SIG-M5 treated with dmso at 0.1 percent for 504 hours (cell line): ENCODE data around the gene COMT.
"Not testable (repeated sequence)": the region's sequence is repeated elsewhere in the genome, so short reads cannot be mapped to it uniquely, and the experiment has no call there.

Experiments
- DNase-seq: peaks from one replicate; lab custom pipeline; 2025; ENCODE audit not compliant: unreplicated experiment; lab: John Stamatoyannopoulos, UW

COMT gene

DNA sequence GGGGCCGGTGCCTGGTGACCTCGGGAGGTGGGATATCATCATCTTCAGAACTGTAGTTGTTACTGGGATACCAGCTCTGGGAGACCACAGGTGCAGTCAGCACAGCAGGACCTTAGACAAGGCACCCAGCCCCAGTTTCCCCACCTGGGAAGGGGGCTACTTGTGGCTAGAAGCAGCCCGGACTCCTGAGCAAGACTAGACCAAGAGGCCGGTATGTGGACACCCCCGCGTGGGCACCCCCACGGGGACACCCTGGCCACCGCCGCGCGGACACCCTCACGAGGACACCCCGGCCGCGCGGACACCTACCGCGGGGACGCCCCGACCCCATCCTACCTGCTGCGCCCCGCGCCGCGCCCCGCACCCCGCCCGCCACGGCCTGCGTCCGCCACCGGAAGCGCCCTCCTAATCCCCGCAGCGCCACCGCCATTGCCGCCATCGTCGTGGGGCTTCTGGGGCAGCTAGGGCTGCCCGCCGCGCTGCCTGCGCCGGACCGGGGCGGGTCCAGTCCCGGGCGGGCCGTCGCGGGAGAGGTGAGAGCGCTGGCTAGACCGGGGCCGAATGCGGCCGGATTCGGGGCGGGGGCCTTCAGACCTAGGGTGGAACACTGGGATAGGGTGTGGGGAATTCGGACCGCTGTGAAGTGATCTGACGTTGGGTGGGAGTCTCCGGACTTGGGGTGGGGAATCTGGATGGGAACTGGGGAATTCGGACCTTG, at the start of gene COMT, which contains the start of gene TXNRD2:
TSS of gene COMT (plus strand) at position 408 of the 718 bp plus-strand sequence. CDS start 20,755 bp downstream, outside the sequence.
TSS of gene TXNRD2 (minus strand) at position 454 of the 718 bp plus-strand sequence. CDS start at position 439, 15 bp downstream.
- peak; percentile 38 for DNase-seq

DNA sequence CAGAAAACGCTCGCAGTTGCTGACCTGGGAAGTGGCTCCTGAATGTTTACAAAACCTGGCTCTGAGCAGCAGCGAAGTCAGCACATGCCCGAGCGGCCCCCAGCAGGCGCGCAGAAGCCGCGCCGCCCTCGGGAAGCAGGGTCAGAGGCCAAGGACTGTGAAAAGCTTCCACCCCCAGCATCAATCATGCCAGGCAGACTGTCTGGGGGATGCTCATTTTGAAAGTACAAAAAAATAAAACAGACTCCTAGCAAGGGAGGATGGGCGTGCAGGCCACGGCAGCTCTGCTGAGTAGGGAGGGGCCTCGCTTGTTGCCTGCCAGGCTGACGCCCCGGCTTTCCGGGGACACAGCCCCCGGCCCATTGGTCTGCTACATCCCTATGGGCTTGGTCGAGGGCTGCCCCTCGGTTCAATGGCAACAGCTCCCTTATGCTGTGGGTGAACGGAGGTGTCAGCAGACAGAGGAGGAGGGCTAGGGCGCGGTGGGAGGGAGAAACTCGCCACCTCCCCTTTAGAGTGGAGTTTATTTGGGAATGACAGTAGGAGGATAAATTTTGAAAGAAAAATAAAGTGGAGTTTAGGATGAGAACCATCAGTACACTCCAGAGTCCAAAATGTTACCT, 49.2 kb upstream of the COMT start:
- no peak for DNase-seq

DNA sequence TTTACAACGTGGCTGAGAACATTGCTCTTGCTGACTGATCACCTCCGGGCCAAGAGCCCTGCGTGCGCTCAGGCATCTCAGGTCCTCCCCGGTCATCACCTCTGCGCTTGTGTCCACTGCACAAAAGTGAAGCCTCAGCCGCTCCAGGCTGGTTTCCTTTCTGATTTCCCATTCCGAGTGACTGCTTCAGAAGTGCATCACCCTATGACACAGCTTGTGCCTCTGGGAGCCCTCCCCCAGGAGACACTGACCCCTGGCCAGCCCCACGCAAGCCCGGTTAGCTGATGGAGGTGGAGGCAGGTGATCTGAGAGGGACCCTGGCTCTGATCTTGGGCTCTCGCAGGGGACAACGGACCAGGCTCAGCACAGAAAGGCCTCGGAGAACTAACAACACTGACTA, 48.6 kb upstream of the COMT start:
- DNase-seq, result no peak

DNA sequence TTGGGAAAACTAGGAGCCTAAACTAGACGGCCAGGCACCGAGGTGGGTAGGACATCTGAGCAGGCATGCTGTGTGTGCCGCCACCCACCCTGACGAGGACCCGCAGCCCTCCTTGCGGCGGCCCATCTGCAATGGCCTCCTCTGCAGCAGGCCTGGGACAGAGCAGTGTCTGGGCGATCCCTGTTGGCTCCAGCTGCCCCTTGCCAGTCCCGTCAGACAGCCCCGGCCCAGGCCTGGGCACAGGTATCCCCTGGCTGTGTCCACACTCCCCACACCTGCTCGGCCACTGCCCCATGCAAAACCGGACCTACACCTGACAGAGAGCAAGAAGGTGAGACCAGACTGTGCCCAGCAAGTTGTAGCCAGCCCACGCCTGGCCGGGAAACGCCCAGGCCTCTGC, 48.2 kb upstream of the COMT start:
- DNase-seq, result no peak

DNA sequence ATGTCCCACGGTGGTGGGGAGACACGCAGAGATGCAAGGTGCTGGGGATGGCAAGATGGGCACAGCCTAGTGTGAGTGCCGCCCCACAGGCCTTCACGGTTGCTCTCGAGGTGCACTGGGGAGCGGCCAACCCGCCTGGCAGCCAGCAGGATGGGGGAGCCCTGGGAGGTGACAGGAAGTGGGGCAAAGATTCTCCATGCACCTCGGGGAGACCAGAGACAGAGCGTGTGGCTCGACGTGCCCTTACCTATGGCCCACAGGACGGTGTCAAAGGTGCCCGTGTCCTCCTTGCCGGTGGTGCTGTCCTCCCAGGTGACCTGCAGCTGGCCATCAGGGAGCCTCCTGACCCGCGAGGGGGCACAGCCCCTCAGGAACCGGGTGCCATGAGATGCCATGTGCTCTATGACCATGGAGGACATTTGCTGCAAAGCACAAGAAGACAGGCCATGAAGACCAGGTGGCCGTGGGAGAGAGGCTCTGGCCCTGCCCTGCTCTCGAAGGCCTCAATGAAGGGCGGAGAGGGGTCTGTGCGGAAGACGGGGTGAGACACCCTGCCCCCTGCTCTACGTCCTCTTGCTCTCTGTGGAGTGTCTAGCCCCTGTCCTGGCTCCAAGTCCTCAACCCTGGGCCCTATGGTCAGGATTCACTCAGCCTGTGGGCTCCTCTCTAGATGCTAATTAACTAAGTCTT, 46.3 kb upstream of the COMT start:
- DNase-seq, result no peak

DNA sequence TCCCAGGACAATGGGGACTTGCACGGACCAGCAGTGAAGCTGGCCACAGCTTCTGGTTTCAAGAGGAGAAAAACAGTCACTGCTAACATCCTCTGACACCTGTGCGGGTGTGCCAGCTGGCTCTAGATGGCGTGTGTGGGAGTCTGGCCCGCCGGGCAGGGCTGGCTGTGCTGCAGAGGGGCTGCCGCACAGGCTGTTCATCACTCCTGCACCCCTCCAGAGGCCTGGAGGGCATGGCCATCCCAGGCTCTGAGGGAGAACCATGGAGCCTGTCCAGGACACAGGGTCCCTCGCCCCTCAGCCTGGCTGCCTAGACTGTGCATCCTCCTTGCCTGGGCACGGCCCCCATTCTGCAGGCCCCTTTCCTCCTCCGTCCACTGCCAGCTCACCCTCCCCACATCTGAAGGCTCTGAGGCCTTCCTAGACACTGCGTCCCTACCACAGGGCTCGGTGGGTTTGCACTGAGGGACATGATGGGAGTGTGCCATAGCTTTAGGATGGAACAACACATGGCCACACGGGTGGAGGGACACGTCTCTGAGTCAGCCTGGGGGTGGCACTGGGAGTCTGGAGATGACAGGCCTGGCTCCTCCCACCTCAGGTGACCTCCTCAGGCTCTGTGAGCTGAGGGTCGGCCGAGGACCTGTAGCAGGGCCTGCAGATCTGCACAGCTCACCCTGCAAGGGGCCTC, 44.8 kb upstream of the COMT start:
- no peak for DNase-seq

DNA sequence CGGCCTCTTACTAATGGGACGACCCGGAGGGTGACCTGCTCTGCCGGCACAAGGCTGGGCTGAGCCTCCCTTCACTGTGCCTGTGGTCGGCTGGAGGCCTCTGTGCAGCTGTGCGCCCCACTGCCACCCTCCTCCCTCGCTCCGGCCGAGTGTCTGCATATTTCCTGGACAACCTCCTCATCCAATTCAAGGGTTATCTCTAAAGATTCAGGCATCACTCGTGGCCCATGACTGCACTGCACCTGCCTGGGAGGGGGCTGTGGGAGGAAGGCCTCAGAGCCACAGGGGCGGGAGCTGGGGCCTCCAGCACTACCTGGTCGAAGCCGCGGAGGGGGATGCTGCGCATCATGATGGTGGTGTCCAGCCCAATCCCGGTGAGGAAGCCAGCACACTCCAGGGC, 43.8 kb upstream of the COMT start:
- no peak for DNase-seq

DNA sequence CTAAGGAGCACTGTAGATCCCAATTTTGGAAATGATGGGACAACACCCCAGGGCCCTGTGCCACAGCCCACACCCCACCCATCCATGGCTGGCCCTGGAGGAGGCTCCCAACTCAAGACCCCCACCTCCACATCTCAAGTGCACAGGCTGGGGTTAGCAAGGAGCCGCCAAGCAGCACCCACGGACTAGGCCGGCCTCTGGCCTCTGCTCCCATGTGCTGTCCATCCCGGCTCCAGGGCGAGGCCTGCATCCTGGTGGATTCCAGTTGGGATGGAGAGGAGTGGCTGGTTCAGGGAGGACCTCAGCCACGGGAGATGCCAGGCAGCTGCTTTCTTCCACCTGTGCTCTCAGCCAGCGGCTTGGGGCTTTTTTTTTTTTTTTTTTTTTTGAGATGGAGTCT, 43.4 kb upstream of the COMT start:
- DNase-seq, result no peak

DNA sequence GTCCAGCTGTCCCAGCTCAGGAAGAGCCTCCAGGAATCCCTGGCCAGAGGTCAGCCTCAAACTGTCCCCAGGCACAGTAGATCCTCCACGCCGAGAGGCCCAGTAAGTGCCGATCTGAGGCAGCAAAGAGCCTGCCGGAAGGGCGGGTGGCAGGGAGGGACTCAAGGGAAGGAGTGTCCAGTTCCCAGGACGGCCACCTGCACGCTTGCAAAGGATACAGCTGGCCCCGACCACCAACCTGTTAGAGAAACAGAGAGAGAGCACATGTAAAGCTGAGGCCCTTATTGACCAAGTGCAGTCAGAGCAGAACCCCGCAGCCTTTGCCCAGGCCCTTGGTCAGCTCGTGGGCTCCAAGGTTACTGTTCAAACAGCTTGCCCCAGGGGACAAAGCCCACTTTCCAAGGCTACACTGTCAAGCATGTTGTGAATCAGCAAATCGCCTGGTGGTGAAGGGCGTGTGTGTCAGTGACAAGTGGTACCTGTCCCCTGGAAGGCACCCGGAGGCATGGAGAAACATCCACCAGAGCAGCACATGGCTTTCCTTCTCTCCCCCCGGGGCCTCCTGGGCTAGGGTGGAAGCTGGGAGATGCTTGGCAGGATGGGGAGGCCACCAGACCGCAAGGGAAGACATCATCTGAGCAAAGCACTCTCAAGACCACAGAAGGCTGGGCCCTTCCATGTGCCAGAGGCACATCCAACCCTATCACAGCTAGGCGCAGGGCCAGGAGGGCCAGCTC, 42.6 kb upstream of the COMT start:
- no peak for DNase-seq

DNA sequence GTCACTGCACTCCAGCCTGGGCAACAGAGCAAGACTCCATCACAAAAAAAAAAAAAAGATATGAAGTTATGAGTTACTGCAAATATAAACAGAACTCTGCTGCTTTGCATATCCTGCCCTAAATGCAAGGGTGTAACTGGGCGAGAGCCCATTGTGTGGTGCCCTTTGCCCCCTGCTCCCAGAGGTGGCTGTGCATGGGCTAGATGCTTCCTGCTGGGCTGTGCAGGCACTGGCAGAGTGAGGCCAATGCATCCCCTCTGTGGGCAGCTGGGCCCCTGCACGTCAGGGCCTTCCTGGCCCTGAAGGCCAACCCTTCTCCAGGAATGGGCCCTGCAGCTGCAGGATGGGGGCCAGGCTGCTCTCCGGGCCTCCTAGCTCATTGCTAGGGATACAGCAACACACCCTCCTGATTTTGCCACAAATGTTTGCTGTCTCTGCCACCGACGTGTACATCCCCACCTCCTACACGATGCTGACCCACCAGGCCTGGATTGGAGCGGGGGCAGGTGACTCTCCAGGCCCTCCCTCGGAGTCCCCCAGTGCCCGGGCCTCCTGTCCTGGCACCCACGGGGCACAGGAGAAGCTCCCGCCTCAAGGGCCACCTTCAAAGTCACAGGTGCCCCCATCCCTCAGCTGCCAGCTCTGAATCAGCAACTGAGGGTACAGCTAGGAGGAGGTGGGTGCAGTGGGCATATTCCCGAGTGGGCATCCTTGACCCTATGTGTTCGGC, 40.7 kb upstream of the COMT start:
- DNase-seq, result no peak

DNA sequence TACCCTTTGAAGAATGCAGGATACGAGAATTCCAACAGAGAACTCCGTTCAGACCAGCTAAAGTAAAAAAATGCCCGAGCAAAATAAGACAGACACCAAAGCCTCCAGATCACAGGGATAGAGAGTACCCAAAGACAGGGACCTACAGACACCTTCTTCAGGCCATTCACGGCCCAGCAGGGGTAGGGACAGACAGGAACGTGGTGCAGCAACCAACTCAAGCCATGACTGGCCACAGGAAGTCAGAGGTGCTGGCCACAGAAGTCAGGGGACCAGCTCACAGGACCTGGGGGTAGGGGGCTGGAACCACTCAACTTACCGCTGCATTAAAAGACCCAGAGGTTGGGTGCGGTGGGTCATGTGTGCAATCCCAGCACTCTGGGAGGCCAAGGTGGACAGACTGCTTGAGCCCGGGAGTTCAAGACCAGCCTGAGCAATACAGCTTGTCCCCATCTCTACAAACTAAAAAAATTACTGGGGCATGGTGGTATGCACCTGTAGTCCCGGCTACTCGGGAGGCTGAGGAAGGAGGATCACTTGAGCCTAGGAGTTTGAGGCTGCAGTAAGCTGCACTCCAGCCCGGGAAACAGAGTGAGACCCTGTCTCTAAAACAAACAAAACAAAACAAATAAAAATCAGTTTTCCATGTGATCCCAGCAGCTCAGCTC, 39.9 kb upstream of the COMT start:
- DNase-seq, result no peak

DNA sequence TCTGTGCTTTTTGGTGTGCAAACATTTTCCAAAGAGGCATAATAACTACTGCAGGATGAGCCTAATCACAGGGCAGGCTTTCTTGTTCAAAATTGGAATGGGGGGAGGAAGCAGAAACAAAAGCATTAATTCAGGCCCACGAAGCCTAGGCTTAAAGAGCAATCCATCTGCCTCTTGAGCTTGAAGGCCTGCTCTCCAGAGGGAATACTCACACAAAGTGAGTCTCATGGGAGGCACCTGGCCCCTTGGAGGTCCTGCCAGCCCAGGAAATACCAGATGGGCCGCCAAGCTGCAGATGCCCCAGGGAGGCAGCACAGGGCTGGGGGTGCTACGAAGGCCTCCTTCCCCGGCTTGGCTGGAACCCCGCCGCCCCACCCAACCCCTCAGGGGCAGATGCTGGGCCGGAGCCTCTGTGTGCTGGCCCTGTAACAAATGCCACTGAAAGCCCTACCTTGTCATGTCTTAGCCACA, 39.3 kb upstream of the COMT start:
- no peak for DNase-seq

DNA sequence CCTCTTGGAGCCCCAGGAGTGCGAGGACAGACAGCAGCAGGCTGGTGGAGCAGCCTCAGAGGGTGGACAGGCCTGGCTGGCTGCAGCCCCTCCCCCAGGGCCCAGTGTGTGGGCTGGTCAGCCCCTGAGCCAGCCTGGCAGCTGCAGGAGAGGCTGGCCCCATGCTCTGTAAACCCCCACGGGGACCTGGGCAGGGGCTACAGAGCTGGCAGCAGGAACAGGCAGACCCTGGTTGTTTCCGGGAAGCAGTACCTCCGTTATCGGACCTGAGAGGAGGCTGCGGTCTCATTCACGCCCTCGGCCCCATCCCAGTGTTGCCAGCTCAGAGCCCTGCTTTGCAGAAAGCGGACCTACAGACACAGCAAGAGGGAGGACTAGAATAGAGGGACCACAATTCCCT, 38.5 kb upstream of the COMT start:
- DNase-seq, result no peak

DNA sequence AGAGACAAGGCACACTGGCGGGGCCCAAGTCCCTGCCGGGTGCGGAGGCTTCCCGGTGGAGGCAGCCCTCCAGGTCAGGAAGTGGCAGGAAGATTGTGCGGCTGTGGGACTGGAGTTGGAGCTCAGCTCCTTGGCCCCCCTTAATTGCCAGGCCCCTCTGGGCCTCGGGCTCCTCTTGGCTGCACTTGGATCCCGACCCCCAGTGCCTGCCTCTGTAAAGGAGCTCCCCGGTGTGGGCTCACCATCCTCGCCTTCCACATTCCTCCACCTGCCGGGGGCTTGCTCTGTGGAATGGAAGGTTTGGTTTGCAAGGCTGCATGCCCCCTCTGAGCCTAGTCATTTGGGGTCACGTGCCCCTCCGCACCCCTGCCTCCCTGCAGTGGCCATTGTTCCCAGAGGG, 38.1 kb upstream of the COMT start:
- DNase-seq, result no peak

DNA sequence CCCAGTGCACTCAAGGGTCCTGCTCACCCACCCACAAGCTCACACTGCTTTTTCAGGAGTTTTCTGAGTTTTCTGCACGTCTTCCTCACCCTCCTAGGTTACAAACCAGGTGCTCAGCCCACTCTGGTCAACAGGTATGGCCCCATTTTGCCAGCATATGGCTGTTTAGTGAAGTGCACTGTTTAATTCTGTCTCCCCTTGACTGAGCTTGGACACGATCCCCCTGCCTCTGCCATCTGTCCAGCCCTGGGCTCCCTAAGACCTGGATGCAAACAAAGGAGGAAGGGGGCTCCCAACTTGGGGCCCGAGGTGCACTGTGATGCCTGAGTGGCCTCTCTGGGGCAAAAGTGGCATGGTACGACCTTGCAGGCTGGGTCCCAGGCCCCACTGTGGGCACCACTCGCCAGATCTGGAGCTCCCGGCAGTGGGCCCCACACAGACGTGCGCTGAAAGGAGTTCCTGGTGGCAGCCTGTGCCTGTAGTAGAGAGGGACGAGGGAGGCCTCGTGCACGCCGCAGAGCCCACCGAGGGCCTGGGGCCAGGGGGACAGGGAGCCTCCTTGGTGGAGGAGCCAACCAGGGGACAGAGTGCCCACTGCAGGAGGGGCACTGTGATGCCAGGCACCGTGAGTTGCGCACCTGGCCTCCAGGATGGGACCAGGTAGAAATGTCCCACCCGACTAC, 37.3 kb upstream of the COMT start:
- DNase-seq, result no peak

DNA sequence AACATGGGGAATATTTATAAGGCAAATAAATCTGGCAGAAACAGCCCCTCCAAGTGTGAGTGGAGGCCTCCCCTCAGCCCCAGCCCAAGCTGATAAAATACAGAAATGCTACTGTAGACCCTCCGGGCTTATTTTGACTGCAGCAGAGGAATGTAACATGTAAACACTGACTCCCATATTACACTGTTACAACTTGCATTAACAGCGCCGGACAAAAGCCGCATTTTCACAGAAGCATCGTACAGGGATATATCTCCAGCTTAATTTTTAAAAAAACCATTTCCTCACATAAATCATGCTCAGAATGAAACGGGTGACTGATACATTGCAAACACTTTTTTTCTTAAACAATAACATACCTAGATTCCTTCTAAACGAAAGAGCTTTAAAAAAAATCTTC, 36.6 kb upstream of the COMT start:
- DNase-seq, result no peak

DNA sequence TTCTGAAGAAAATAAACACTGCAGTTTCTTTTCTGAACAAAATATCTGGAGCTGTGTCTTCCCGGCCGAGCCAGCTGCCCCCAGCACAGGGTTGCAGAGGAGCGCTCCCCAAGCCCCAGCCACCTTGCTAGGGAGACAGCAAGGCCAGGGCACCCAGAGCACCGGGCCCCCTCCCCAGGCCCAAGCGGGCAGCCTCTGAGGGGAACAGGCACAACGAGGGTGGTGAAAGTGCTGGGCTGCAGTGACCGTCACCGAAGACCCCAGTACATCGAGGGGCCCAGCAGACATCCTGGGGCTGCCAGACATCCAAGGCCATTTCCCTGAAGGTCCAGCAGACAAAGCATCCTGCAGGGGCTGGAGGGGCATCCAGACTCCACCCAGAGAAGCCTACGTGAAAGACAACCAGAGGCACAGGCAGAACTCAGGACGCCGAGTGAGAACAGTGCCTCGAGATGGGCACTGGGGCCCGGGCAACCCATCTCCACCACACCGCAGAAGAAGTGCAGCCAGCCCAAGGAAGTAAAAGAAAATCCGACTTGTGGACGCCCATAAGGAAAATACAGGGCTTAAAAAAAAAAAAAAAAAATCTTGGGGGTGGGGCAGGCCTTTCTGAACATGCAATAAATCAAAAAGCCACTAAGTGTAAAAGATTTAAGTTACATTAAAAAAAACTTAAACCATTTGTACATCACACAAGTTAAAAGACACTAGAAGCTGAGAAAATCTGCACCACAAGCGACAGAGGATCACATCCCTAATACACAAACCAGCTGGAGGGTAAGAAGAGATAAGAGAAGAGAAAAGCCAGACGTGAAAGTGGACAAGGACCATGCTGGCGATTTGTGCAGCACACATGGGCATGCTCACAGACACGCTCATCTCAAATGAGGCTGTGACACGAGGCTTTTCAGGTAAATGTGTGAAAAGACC, 36.0 kb upstream of the COMT start:
- DNase-seq, result no peak

DNA sequence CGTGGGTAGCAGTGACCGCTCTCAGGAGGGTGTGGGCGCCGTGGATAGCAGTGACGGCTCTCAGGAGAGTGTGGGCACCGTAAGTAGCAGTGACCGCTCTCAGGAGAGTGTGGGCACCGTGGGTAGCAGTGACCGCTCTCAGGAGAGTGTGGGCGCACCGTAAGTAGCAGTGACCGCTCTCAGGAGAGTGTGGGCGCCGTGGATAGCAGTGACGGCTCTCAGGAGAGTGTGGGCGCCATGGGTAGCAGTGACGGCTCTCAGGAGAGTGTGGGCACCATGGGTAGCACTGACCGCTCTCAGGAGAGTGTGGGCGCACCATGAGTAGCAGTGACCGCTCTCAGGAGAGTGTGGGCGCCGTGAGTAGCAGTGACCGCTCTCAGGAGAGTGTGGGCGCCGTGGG, 34.7 kb upstream of the COMT start:
- DNase-seq, result not testable (repeated sequence)
